MM.1S (cell line): Measurements from ENCODE around the gene EVI5.

Experiments
- DNase-seq: peaks from one replicate; pipeline ENCODE4 v3.0.0-alpha.2; 2015
- H2AFZ ChIP-seq: fragments of 300-600 bp; sonication (generic); 2 replicates; pipeline ENCODE4 v1.6.0; 2016; ENCODE audit warnings: antibody characterized with exemption, low read length
- H3F3A ChIP-seq: fragments of 300-600 bp; sonication (generic); 2 replicates; pipeline ENCODE4 v1.6.1; 2016; ENCODE audit warnings: mild to moderate bottlenecking, antibody characterized with exemption, low read length, moderate library complexity, mixed read lengths; ENCODE audit not compliant: insufficient read depth
- H3K27ac ChIP-seq: fragments of 300-600 bp; sonication (generic); 2 replicates; pipeline ENCODE4 v1.5.1; 2016; ENCODE audit warnings: mild to moderate bottlenecking, low read length
- H3K27me3 ChIP-seq: fragments of 300-600 bp; sonication (generic); replicated peaks from 2 replicates; pipeline ENCODE4 v1.6.0; 2016; ENCODE audit warnings: low read length; ENCODE audit not compliant: insufficient read depth
- H3K36me3 ChIP-seq: fragments of 300-600 bp; sonication (generic); replicated peaks from 2 replicates; pipeline ENCODE4 v1.6.1; 2016; ENCODE audit warnings: mild to moderate bottlenecking, low read length, mixed read lengths; ENCODE audit not compliant: insufficient read depth
- H3K4me1 ChIP-seq: fragments of 300-600 bp; sonication (generic); 2 replicates; pipeline ENCODE4 v1.6.1; 2016; ENCODE audit warnings: low read length, mixed read lengths
- H3K4me2 ChIP-seq: fragments of 300-600 bp; sonication (generic); 2 replicates; pipeline ENCODE4 v1.6.0; 2016; ENCODE audit warnings: low read depth, low read length
- H3K4me3 ChIP-seq: fragments of 300-600 bp; sonication (generic); 2 replicates; pipeline ENCODE4 v1.5.1; 2016; ENCODE audit warnings: low read length, mixed read lengths
- H3K79me2 ChIP-seq: fragments of 300-600 bp; sonication (generic); 2 replicates; pipeline ENCODE4 v1.6.1; 2016; ENCODE audit warnings: mixed run types, low read length, mixed read lengths
- H3K9ac ChIP-seq: fragments of 300-600 bp; sonication (generic); 2 replicates; pipeline ENCODE4 v1.6.1; 2016; ENCODE audit warnings: low read length, mixed read lengths
- H3K9me2 ChIP-seq: fragments of 300-600 bp; sonication (generic); replicated peaks from 2 replicates; pipeline ENCODE4 v1.6.1; 2016; ENCODE audit warnings: mild to moderate bottlenecking, low read length, mixed read lengths; ENCODE audit not compliant: insufficient read depth
- H3K9me3 ChIP-seq: fragments of 300-600 bp; sonication (generic); replicated peaks from 2 replicates; pipeline ENCODE4 v1.6.1; 2016; ENCODE audit warnings: mild to moderate bottlenecking, low read length, mixed read lengths; ENCODE audit not compliant: insufficient read depth
- H4K20me1 ChIP-seq: fragments of 300-600 bp; sonication (generic); 2 replicates; pipeline ENCODE4 v1.6.1; 2016; ENCODE audit warnings: mild to moderate bottlenecking, low read length, moderate library complexity, mixed read lengths; ENCODE audit not compliant: insufficient read depth
- CTCF ChIP-seq: fragments of 300-600 bp; sonication (generic); IDR thresholded peaks from 2 replicates; pipeline ENCODE4 v1.5.1; 2016; ENCODE audit warnings: antibody characterized with exemption, low read length, mixed read lengths
- EZH2 ChIP-seq: fragments of 300-600 bp; sonication (generic); optimal IDR thresholded peaks from 2 replicates; pipeline ENCODE3; 2017; ENCODE audit warnings: low read depth, mild to moderate bottlenecking, antibody characterized with exemption, low read length, mixed read lengths
- EZH2phosphoT487 ChIP-seq: fragments of 300-600 bp; sonication (generic); IDR thresholded peaks from 2 replicates; pipeline ENCODE4 v1.6.1; 2018; ENCODE audit warnings: antibody characterized with exemption, low read length

Gene EVI5

GRCh38 chr1:92784639-92785500 lies at the start of gene EVI5:
Gene EVI5 (minus strand): TSS chr1:92785108. CDS start chr1:92736546, 48,562 bp downstream.
- Histone ChIP-seq H3K9me2 (no peaks in the 10 kb centered on the region), H3K4me3 (peak within 1 kb of the TSS; percentile 80), H3K4me2 (peak within 1 kb of the TSS; percentile 70), H3K27ac (peak within 1 kb of the TSS; percentile 75; the same call in 1 of the 2 replicates), H3F3A (no peaks in the 10 kb centered on the region; the same call in 1 of the 2 replicates), H3K4me1 (no peaks in the 10 kb centered on the region), H3K79me2 (peaks cover 17% of the 10 kb centered on the region), H3K27me3 (no peaks in the 10 kb centered on the region), H2AFZ (peak within 1 kb of the TSS; percentile 84), H3K9ac (peak within 1 kb of the TSS; percentile 77), H4K20me1 (no peaks in the 10 kb centered on the region), H3K9me3 (no peaks in the 10 kb centered on the region), H3K36me3 (no peaks in the 10 kb centered on the region)
- TF ChIP-seq EZH2phosphoT487 = no peak
- DNase-seq = peak; percentile 88

GRCh38 chr1:92834617-92835016 lies 49.7 kb upstream of the EVI5 start:
- peaks cover 78% of the 10 kb centered on the region for H3K79me2 ChIP-seq
- no peak overlapping the region for H3K9ac ChIP-seq
- DNase-seq = no peak
- H2AFZ ChIP-seq = no peak overlapping the region
- H3K9me3 ChIP-seq = no peaks in the 10 kb centered on the region
- H3K9me2 ChIP-seq = no peaks in the 10 kb centered on the region
- H4K20me1 ChIP-seq = peaks cover 48% of the 10 kb centered on the region
- peak overlapping the region; percentile 78; the same call in 1 of the 2 replicates for H3K4me2 ChIP-seq
- H3K27ac ChIP-seq = no peak overlapping the region
- no peak for TF ChIP-seq EZH2
- no peak for TF ChIP-seq EZH2phosphoT487
- TF ChIP-seq CTCF = no peak
- no peak overlapping the region for H3K4me3 ChIP-seq
- no peaks in the 10 kb centered on the region; the same call in 1 of the 2 replicates for H3K36me3 ChIP-seq
- peaks cover 2% of the 10 kb centered on the region; the same call in 1 of the 2 replicates for H3F3A ChIP-seq
- peaks cover 3% of the 10 kb centered on the region; the same call in 1 of the 2 replicates for H3K4me1 ChIP-seq
- no peaks in the 10 kb centered on the region for H3K27me3 ChIP-seq

- Histone ChIP-seq H4K20me1 (peaks cover 45% of the 10 kb centered on the region), H3K9ac (peak overlapping the region; percentile 96; the same call in 1 of the 2 replicates), H2AFZ (no peak overlapping the region), H3K79me2 (peaks cover 71% of the 10 kb centered on the region), H3F3A (peaks cover 2% of the 10 kb centered on the region; the same call in 1 of the 2 replicates), H3K27ac (no peak overlapping the region; the same call in 1 of the 2 replicates), H3K4me2 (peak overlapping the region; percentile 78; the same call in 1 of the 2 replicates), H3K9me3 (no peaks in the 10 kb centered on the region), H3K27me3 (no peaks in the 10 kb centered on the region), H3K4me3 (peak overlapping the region; percentile 90), H3K4me1 (peaks cover 3% of the 10 kb centered on the region; the same call in 1 of the 2 replicates), H3K9me2 (no peaks in the 10 kb centered on the region), H3K36me3 (no peaks in the 10 kb centered on the region; the same call in 1 of the 2 replicates)
- no peak for TF ChIP-seq EZH2
- no peak for TF ChIP-seq CTCF
- TF ChIP-seq EZH2phosphoT487 = no peak
- DNase-seq = no peak
Observed at GRCh38 chr1:92833840-92834239, 48.9 kb upstream of the EVI5 start.
